ENCODE results near the gene CHMP2B. TPM values are rescaled to one million over a fixed set of nuclear protein-coding genes. Genes with fewer than 3 reads are reported as not detected.
A peak's percentile ranks its signal among the peaks of the same experiment; 100 is the strongest.

The CHMP2B gene
- 31.1 and 33.9 TPM in 2 replicates for total RNA-seq (2014; rRNA removed)
- 13.9 TPM for polyA plus RNA-seq (2012)

GRCh38 chr3:87227104-87227834, at the start of gene CHMP2B:
Gene CHMP2B (plus strand): TSS chr3:87227309. CDS start chr3:87227523, 214 bp downstream.
- peak; percentile 88 for DNase-seq (ENCODE audit: low read depth)

GRCh38 chr3:87179642-87180041, 47.5 kb upstream of the CHMP2B start:
- no peak for DNase-seq (ENCODE audit: low read depth)

GRCh38 chr3:87181551-87181950, 45.6 kb upstream of the CHMP2B start:
- no peak for DNase-seq (ENCODE audit: low read depth)

- DNase-seq (ENCODE audit: low read depth), result no peak
Measured at GRCh38 chr3:87182023-87182422, 45.1 kb upstream of the CHMP2B start.

GRCh38 chr3:87186608-87187159, 40.4 kb upstream of the CHMP2B start:
- DNase-seq (ENCODE audit: low read depth), result no peak

- DNase-seq (ENCODE audit: low read depth), result no peak
Measured at GRCh38 chr3:87191175-87191574, 35.9 kb upstream of the CHMP2B start.

- DNase-seq (ENCODE audit: low read depth), result peak; percentile 15
Measured at GRCh38 chr3:87191641-87192040, 35.5 kb upstream of the CHMP2B start.

GRCh38 chr3:87196879-87197278, 30.2 kb upstream of the CHMP2B start:
- DNase-seq (ENCODE audit: low read depth), result no peak

GRCh38 chr3:87197531-87197930, 29.6 kb upstream of the CHMP2B start:
- no peak for DNase-seq (ENCODE audit: low read depth)

GRCh38 chr3:87198774-87199173, 28.3 kb upstream of the CHMP2B start:
- no peak for DNase-seq (ENCODE audit: low read depth)

- DNase-seq (ENCODE audit: low read depth), result no peak
Measured at GRCh38 chr3:87199628-87200027, 27.5 kb upstream of the CHMP2B start.

GRCh38 chr3:87200060-87200647, 27.0 kb upstream of the CHMP2B start:
- DNase-seq (ENCODE audit: low read depth), result no peak

GRCh38 chr3:87201727-87202126, 25.4 kb upstream of the CHMP2B start:
- no peak for DNase-seq (ENCODE audit: low read depth)

- no peak for DNase-seq (ENCODE audit: low read depth)
Measured at GRCh38 chr3:87203809-87204208, 23.3 kb upstream of the CHMP2B start.

GRCh38 chr3:87206070-87206469, 21.0 kb upstream of the CHMP2B start:
- DNase-seq (ENCODE audit: low read depth), result peak; percentile 64

- DNase-seq (ENCODE audit: low read depth), result no peak
Measured at GRCh38 chr3:87206635-87207034, 20.5 kb upstream of the CHMP2B start.

GRCh38 chr3:87207460-87207859, 19.6 kb upstream of the CHMP2B start:
- peak; percentile 51 for DNase-seq (ENCODE audit: low read depth)

- DNase-seq (ENCODE audit: low read depth), result no peak
Measured at GRCh38 chr3:87209111-87209510, 18.0 kb upstream of the CHMP2B start.

GRCh38 chr3:87218560-87218959, 8.5 kb upstream of the CHMP2B start:
- no peak for DNase-seq (ENCODE audit: low read depth)

GRCh38 chr3:87219611-87220010, 7.5 kb upstream of the CHMP2B start:
- DNase-seq (ENCODE audit: low read depth), result no peak

- DNase-seq (ENCODE audit: low read depth), result no peak
Measured at GRCh38 chr3:87225659-87226058, 1.4 kb upstream of the CHMP2B start.

GRCh38 chr3:87227835-87228144, 681 bp downstream of the CHMP2B start:
- peak; percentile 5 for DNase-seq (ENCODE audit: low read depth)

GRCh38 chr3:87228316-87228715, 1.2 kb downstream of the CHMP2B start:
- DNase-seq (ENCODE audit: low read depth), result peak; percentile 19

Data from LHCN-M2 (cell line).